Endodermal cell (in vitro differentiated cells): ENCODE results near the gene OGFOD3. TPM values are rescaled to one million over a fixed set of nuclear protein-coding genes. Genes with fewer than 3 reads are reported as not detected.
A peak's percentile ranks its signal among the peaks of the same experiment; 100 is the strongest.

Experiments
- DNase-seq: peaks from one replicate; pipeline ENCODE4 v3.0.0-alpha.2; 2017
- H3K27ac ChIP-seq: 2 replicates; pipeline ENCODE4 v1.5.1; 2013; ENCODE audit warnings: mild to moderate bottlenecking, low read depth, low read length, moderate library complexity
- H3K27me3 ChIP-seq: 2 replicates; pipeline ENCODE4 v1.6.1; 2013; ENCODE audit warnings: mild to moderate bottlenecking, low read length, moderate library complexity; ENCODE audit not compliant: insufficient read depth, control insufficient read depth, poor library complexity, severe bottlenecking
- H3K36me3 ChIP-seq: 2 replicates; pipeline ENCODE4 v1.7.0; 2013; ENCODE audit warnings: mild to moderate bottlenecking, low read length, moderate library complexity; ENCODE audit not compliant: control insufficient read depth, insufficient read depth
- H3K4me1 ChIP-seq: one replicate; pipeline ENCODE4 v1.7.0; 2013; ENCODE audit warnings: low read length; ENCODE audit not compliant: control insufficient read depth, insufficient read depth
- H3K4me3 ChIP-seq: 2 replicates; pipeline ENCODE4 v1.5.1; 2013; ENCODE audit warnings: mild to moderate bottlenecking, low read length, moderate library complexity
- H3K9ac ChIP-seq: 2 replicates; pipeline ENCODE4 v1.6.1; 2013; ENCODE audit warnings: mild to moderate bottlenecking, low read length, moderate library complexity; ENCODE audit not compliant: poor library complexity, severe bottlenecking; ENCODE audit errors: extremely low read depth
- H3K9me3 ChIP-seq: 2 replicates; pipeline ENCODE4 v1.6.1; 2013; ENCODE audit warnings: mild to moderate bottlenecking, low read length, moderate library complexity; ENCODE audit not compliant: control insufficient read depth
- H3K27ac Mint-ChIP-seq: 2 replicates; pipeline ENCODE4 v1.8.0; 2020; ENCODE audit warnings: mixed read lengths
- H3K27me3 Mint-ChIP-seq: 2 replicates; pipeline ENCODE4 v1.8.0; 2021; ENCODE audit warnings: mild to moderate bottlenecking, mixed read lengths; ENCODE audit not compliant: insufficient read depth
- H3K36me3 Mint-ChIP-seq: 2 replicates; pipeline ENCODE4 v1.8.0; 2020; ENCODE audit warnings: low read depth, mixed read lengths
- H3K4me1 Mint-ChIP-seq: 2 replicates; pipeline ENCODE4 v1.8.0; 2020; ENCODE audit warnings: mixed read lengths
- H3K4me3 Mint-ChIP-seq: 2 replicates; pipeline ENCODE4 v1.8.0; 2020; ENCODE audit warnings: mild to moderate bottlenecking, moderate library complexity, mixed read lengths
- H3K9me3 Mint-ChIP-seq: 2 replicates; pipeline ENCODE4 v1.8.0; 2020; ENCODE audit warnings: mild to moderate bottlenecking, mixed read lengths
- CTCF ChIP-seq: fragments of 200-600 bp; sonication (generic); conservative IDR thresholded peaks from 2 replicates; pipeline ENCODE4 v1.5.0; 2021; ENCODE audit warnings: antibody characterized with exemption, mild to moderate bottlenecking
- WGBS, 2 experiments: methylation state at CpG; one replicate each; pipeline versions ENCODE4 v1.1.5 to v1.1.7; 2013; ENCODE audit warnings: missing lambda C conversion rate in 2 of 2, mixed read lengths in 1 of 2; ENCODE audit not compliant: insufficient coverage in 1 of 2, insufficient read length in 1 of 2; 5-methylcytosine and 5-hydroxymethylcytosine counted together
- total RNA-seq, 2 donors: library from RNA; stranded (reverse); fragmentation: NEBNext Ultra II Directional in 1 of 2; extraction: Animal tissue kit (Norgen Biotek cat#: 25700) in 1 of 2; gene quantifications; 2 replicates in 1 of 2; 3 replicates in 1 of 2; pipeline ENCODE4 v1.2.1, GENCODE V29; 2021

Gene OGFOD3
- total RNA-seq, 2 donors from 2014 or later: 24.0 to 30.1 TPM

DNA sequence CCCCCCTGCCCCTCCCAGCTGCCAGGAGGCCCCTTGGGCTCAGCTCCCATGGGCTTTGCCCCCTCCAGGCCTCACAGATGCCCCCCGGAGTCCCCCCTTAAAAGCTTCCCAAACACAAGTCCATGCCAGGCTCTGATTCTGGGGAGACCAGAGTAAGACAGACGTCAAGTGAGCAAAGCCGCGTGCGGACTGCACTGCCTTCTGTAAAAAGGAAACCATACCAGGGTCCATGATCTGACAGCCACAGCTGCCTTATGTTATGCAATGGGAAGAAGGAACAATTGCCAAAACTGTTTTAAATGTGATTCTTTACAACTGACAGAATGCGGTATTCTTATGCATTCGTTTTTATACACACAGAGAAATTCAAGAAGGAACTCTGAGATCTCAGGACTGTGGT is 18.2 kb downstream of the OGFOD3 start:
- Mint-ChIP-seq H3K4me1 (no peaks in the 10 kb centered on the region), H3K27ac (no peak overlapping the region), H3K9me3 (no peaks in the 10 kb centered on the region), H3K36me3 (peaks cover 16% of the 10 kb centered on the region), H3K4me3 (no peak overlapping the region), H3K27me3 (no peaks in the 10 kb centered on the region)
- no peak for DNase-seq
- Histone ChIP-seq H3K36me3 (peaks cover 7% of the 10 kb centered on the region), H3K4me3 (no peak overlapping the region), H3K4me1 (no peaks in the 10 kb centered on the region), H3K27ac (no peak overlapping the region), H3K27me3 (no peaks in the 10 kb centered on the region), H3K9ac (no peak overlapping the region), H3K9me3 (no peaks in the 10 kb centered on the region)
- TF ChIP-seq CTCF: no peak
- 94 to 95% methylated on average over 4 to 7 of the region's 7 CpGs for WGBS, 2 experiments

- H3K27ac Mint-ChIP-seq: no peak overlapping the region
- H3K9me3 ChIP-seq: no peaks in the 10 kb centered on the region
- no peaks in the 10 kb centered on the region for H3K4me1 Mint-ChIP-seq
- no peak for DNase-seq
- no peaks in the 10 kb centered on the region for H3K27me3 Mint-ChIP-seq
- no peak overlapping the region for H3K4me3 Mint-ChIP-seq
- H3K9me3 Mint-ChIP-seq: no peaks in the 10 kb centered on the region
- WGBS, 2 experiments: 88 to 92% methylated on average over 10 to 18 of the region's 18 CpGs
- peak overlapping the region; percentile 47 for H3K27ac ChIP-seq
- no peak for TF ChIP-seq CTCF
- H3K9ac ChIP-seq: no peak overlapping the region
- H3K4me3 ChIP-seq: no peak overlapping the region
- H3K27me3 ChIP-seq: no peaks in the 10 kb centered on the region
- peaks cover 7% of the 10 kb centered on the region for H3K36me3 ChIP-seq
- H3K4me1 ChIP-seq: no peaks in the 10 kb centered on the region
- peaks cover 18% of the 10 kb centered on the region for H3K36me3 Mint-ChIP-seq
Observed at GRCh38 chr17:82399601-82400101, 18.7 kb downstream of the OGFOD3 start.

DNA sequence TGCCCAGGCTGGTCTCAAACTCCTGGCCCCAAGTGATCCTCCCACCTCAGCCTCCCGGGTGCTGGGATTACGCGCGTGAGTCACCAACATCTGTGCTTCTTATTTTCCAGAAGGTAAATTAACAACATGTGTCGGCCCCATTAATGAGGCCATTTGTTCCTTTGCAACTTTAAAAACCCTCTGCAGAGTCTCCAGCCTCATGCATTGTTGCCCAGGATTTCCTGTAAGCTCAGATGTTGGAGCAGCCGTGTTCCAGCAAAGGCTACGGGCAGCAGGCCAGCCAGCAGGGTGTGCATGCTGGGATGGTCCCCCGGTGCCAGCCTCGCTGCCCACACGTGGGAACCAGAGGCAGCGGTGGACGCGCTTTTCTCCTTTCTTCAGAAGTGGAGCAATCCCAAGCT is 19.3 kb downstream of the OGFOD3 start:
- Histone ChIP-seq H3K27me3 (no peaks in the 10 kb centered on the region), H3K9me3 (no peaks in the 10 kb centered on the region), H3K4me1 (no peaks in the 10 kb centered on the region), H3K36me3 (peaks cover 7% of the 10 kb centered on the region), H3K4me3 (no peak overlapping the region), H3K27ac (peak overlapping the region; percentile 47), H3K9ac (no peak overlapping the region)
- Mint-ChIP-seq H3K27ac (no peak overlapping the region), H3K36me3 (peaks cover 21% of the 10 kb centered on the region), H3K4me3 (no peak overlapping the region), H3K4me1 (no peaks in the 10 kb centered on the region), H3K27me3 (no peaks in the 10 kb centered on the region), H3K9me3 (no peaks in the 10 kb centered on the region)
- WGBS, 2 experiments: 95 to 97% methylated on average over 13 of the region's 13 CpGs
- DNase-seq: no peak
- no peak for TF ChIP-seq CTCF
